ENCODE measurements around the gene SYPL2.

SYPL2 gene

GRCh38 chr1:109493805-109494539 lies 27.6 kb downstream of the SYPL2 start, which contains the start of gene CYB561D1:
Gene CYB561D1, plus strand, starts transcription at chr1:109494094. Its CDS starts 46 bp downstream, at chr1:109494140.
- DNase-seq = peak; percentile 92

GRCh38 chr1:109495738-109496137 lies 29.4 kb downstream of the SYPL2 start:
- no peak for DNase-seq

- DNase-seq = no peak
Measured at GRCh38 chr1:109497449-109498160, 31.3 kb downstream of the SYPL2 start.

GRCh38 chr1:109498161-109498801 lies 31.9 kb downstream of the SYPL2 start:
- peak; percentile 18 for DNase-seq

GRCh38 chr1:109499081-109499480 lies 32.7 kb downstream of the SYPL2 start:
- DNase-seq = no peak

GRCh38 chr1:109499661-109500536 lies 33.6 kb downstream of the SYPL2 start:
- DNase-seq = peak; percentile 57

- no peak for DNase-seq
Measured at GRCh38 chr1:109500941-109501381, 34.6 kb downstream of the SYPL2 start.

- no peak for DNase-seq
Measured at GRCh38 chr1:109501644-109502363, 35.5 kb downstream of the SYPL2 start.

- DNase-seq = peak; percentile 21
Measured at GRCh38 chr1:109502364-109502851, 36.1 kb downstream of the SYPL2 start.

GRCh38 chr1:109503935-109504334 lies 37.6 kb downstream of the SYPL2 start:
- no peak for DNase-seq

GRCh38 chr1:109504974-109505373 lies 38.6 kb downstream of the SYPL2 start:
- DNase-seq = no peak

GRCh38 chr1:109508001-109508872 lies 41.9 kb downstream of the SYPL2 start:
- DNase-seq = no peak

GRCh38 chr1:109508873-109509175 lies 42.5 kb downstream of the SYPL2 start:
- DNase-seq = no peak

- peak; percentile 54 for DNase-seq
Measured at GRCh38 chr1:109509176-109510134, 43.1 kb downstream of the SYPL2 start, which contains the start of gene AMIGO1. Gene AMIGO1, minus strand, starts transcription at chr1:109509727. Its CDS starts 815 bp downstream, at chr1:109508912.

- DNase-seq = no peak
Measured at GRCh38 chr1:109513110-109513710, 46.9 kb downstream of the SYPL2 start.

- DNase-seq = no peak
Measured at GRCh38 chr1:109514846-109515245, 48.5 kb downstream of the SYPL2 start.

- no peak for DNase-seq
Measured at GRCh38 chr1:109516872-109517271, 50.5 kb downstream of the SYPL2 start.

GRCh38 chr1:109517337-109517736 lies 51.0 kb downstream of the SYPL2 start:
- DNase-seq = no peak
